ENCODE measurements around the gene PLEKHJ1.

- TF ChIP-seq, protein P1, sequence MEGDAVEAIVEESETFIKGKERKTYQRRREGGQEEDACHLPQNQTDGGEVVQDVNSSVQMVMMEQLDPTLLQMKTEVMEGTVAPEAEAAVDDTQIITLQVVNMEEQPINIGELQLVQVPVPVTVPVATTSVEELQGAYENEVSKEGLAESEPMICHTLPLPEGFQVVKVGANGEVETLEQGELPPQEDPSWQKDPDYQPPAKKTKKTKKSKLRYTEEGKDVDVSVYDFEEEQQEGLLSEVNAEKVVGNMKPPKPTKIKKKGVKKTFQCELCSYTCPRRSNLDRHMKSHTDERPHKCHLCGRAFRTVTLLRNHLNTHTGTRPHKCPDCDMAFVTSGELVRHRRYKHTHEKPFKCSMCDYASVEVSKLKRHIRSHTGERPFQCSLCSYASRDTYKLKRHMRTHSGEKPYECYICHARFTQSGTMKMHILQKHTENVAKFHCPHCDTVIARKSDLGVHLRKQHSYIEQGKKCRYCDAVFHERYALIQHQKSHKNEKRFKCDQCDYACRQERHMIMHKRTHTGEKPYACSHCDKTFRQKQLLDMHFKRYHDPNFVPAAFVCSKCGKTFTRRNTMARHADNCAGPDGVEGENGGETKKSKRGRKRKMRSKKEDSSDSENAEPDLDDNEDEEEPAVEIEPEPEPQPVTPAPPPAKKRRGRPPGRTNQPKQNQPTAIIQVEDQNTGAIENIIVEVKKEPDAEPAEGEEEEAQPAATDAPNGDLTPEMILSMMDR (IDR thresholded peaks at IDR 0.05), result no peak
- no peak for TF ChIP-seq POLR2A (IDR thresholded peaks at IDR 0.05)
Observed at GRCh38 chr19:2210987-2211740, 25.0 kb downstream of the PLEKHJ1 start.
